Measurements from ENCODE around the gene RARG. TPM values are rescaled to one million over a fixed set of nuclear protein-coding genes. Genes with fewer than 3 reads are reported as not detected.

The RARG gene
- polyA plus RNA-seq, 3 donors = 1.8 to 14.6 (median 2.3) TPM

GRCh38 chr12:53170876-53171724 lies 60.9 kb downstream of the RARG start:
- Mint-ChIP-seq H3K4me1 (peaks cover 4% of the 10 kb centered on the region), H3K27ac (peak overlapping the region in 1 of 7 donors; percentile 40), H3K9me3 (no peaks in the 10 kb centered on the region), H3K27me3 (ENCODE audit: low read depth in 3 of 3) (peaks cover 0 to 1% (median 0%) of the 10 kb centered on the region in 3 donors), H3K36me3 (peaks cover 39 to 42% of the 10 kb centered on the region in 2 donors), H3K4me3 (no peak overlapping the region)
- no peak overlapping the region for H3K27ac ChIP-seq (ENCODE audit: low read depth in 1 of 2, low read length in 2 of 2)
- no peaks in the 10 kb centered on the region for H3K9me3 ChIP-seq (replicated peaks in 1 of 2; ENCODE audit: control insufficient read depth in 1 of 2, insufficient read depth in 1 of 2, low read length in 2 of 2)
- H2AFZ ChIP-seq (ENCODE audit: insufficient read depth, low read depth, low read length, poor library complexity, severe bottlenecking) = no peak overlapping the region
- no peak for TF ChIP-seq CTCF (IDR thresholded peaks at IDR 0.05)
- no peak overlapping the region for H3K4me2 ChIP-seq (replicated peaks; ENCODE audit: extremely low read depth, low read length, poor library complexity, severe bottlenecking)
- no peaks in the 10 kb centered on the region for H4K20me1 ChIP-seq (ENCODE audit: insufficient read depth, low read length)
- H3K36me3 ChIP-seq (replicated peaks in 1 of 2; ENCODE audit: control insufficient read depth in 1 of 2, insufficient read depth in 2 of 2, low read length in 2 of 2) = peaks cover 6 to 31% of the 10 kb centered on the region in 2 donors
- DNase-seq = no peak
- H3K9ac ChIP-seq (ENCODE audit: insufficient read depth, low read length, poor library complexity, severe bottlenecking) = no peak overlapping the region
- 100% methylated on average over 3 of the region's 14 CpGs for WGBS (ENCODE audit: insufficient coverage)
- H3K4me3 ChIP-seq (replicated peaks in 1 of 3; ENCODE audit: low read depth in 2 of 3, low read length in 3 of 3) = no peak overlapping the region
- no peaks in the 10 kb centered on the region for H3K79me2 ChIP-seq (ENCODE audit: insufficient read depth, low read length)
- no peaks in the 10 kb centered on the region for H3K27me3 ChIP-seq (ENCODE audit: control insufficient read depth in 2 of 2, insufficient read depth in 2 of 2, low read length in 2 of 2)
- H3K4me1 ChIP-seq (ENCODE audit: control insufficient read depth in 1 of 2, insufficient read depth in 2 of 2, low read length in 2 of 2) = no peaks in the 10 kb centered on the region
- intact Hi-C loops (cut with micrococcal nuclease) = no loop called here

- peaks cover 6 to 31% of the 10 kb centered on the region in 2 donors for H3K36me3 ChIP-seq (replicated peaks in 1 of 2; ENCODE audit: control insufficient read depth in 1 of 2, insufficient read depth in 2 of 2, low read length in 2 of 2)
- H3K36me3 Mint-ChIP-seq = peaks cover 39 to 42% of the 10 kb centered on the region in 2 donors
- WGBS (ENCODE audit: insufficient coverage) = 96% methylated on average over 6 of the region's 8 CpGs
Measured at GRCh38 chr12:53170215-53170614, 61.8 kb downstream of the RARG start.

More at GRCh38 chr12:53170215-53170614, 61.8 kb downstream of the RARG start:
- no peak overlapping the region for H3K27ac ChIP-seq (ENCODE audit: low read depth in 1 of 2, low read length in 2 of 2)
- no peak for DNase-seq
- no peaks in the 10 kb centered on the region for H3K79me2 ChIP-seq (ENCODE audit: insufficient read depth, low read length)
- H3K9ac ChIP-seq (ENCODE audit: insufficient read depth, low read length, poor library complexity, severe bottlenecking) = no peak overlapping the region
- Mint-ChIP-seq H3K4me1 (peaks cover 4% of the 10 kb centered on the region), H3K4me3 (no peak overlapping the region), H3K27ac (no peak overlapping the region), H3K27me3 (ENCODE audit: low read depth in 3 of 3) (peaks cover 0 to 1% (median 0%) of the 10 kb centered on the region in 3 donors), H3K9me3 (no peaks in the 10 kb centered on the region)
- H3K27me3 ChIP-seq (ENCODE audit: control insufficient read depth in 2 of 2, insufficient read depth in 2 of 2, low read length in 2 of 2) = no peaks in the 10 kb centered on the region
- no peaks in the 10 kb centered on the region for H4K20me1 ChIP-seq (ENCODE audit: insufficient read depth, low read length)
- H3K4me2 ChIP-seq (replicated peaks; ENCODE audit: extremely low read depth, low read length, poor library complexity, severe bottlenecking) = no peak overlapping the region
- H3K4me3 ChIP-seq (replicated peaks in 1 of 3; ENCODE audit: low read depth in 2 of 3, low read length in 3 of 3) = no peak overlapping the region
- no peaks in the 10 kb centered on the region for H3K4me1 ChIP-seq (ENCODE audit: control insufficient read depth in 1 of 2, insufficient read depth in 2 of 2, low read length in 2 of 2)
- intact Hi-C loops (cut with micrococcal nuclease) = no loop called here
- no peak overlapping the region for H2AFZ ChIP-seq (ENCODE audit: insufficient read depth, low read depth, low read length, poor library complexity, severe bottlenecking)
- no peaks in the 10 kb centered on the region for H3K9me3 ChIP-seq (replicated peaks in 1 of 2; ENCODE audit: control insufficient read depth in 1 of 2, insufficient read depth in 1 of 2, low read length in 2 of 2)
- TF ChIP-seq CTCF (IDR thresholded peaks at IDR 0.05) = no peak

Measured in CD14-positive monocyte (primary cell).